ENCODE data around the gene SLX4IP. TPM values are rescaled to one million over a fixed set of nuclear protein-coding genes. Genes with fewer than 3 reads are reported as not detected.

Gene SLX4IP
- total RNA-seq, 1 experiment from 2014 or later: 11.1 TPM

GRCh38 chr20:10660661-10661060 lies 225.6 kb downstream of the SLX4IP start (continued):
- TF ChIP-seq RAD21 (IDR thresholded peaks at IDR 0.05; ENCODE audit: low read depth): no peak

GRCh38 chr20:10661261-10661660 lies 226.2 kb downstream of the SLX4IP start:
- TF ChIP-seq TCF7L2 (IDR thresholded peaks at IDR 0.05; ENCODE audit: borderline replicate concordance, extremely low read depth, insufficient read depth, insufficient read length): no peak
- no peak for TF ChIP-seq SIN3A (IDR thresholded peaks at IDR 0.05; ENCODE audit: low read depth)
- TF ChIP-seq, protein P1, sequence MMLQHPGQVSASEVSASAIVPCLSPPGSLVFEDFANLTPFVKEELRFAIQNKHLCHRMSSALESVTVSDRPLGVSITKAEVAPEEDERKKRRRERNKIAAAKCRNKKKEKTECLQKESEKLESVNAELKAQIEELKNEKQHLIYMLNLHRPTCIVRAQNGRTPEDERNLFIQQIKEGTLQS (IDR thresholded peaks at IDR 0.05): no peak
- no peak for TF ChIP-seq POLR2A (IDR thresholded peaks at IDR 0.05; ENCODE audit: borderline replicate concordance, extremely low read depth, insufficient read depth, insufficient read length)
- TF ChIP-seq, protein P2, sequence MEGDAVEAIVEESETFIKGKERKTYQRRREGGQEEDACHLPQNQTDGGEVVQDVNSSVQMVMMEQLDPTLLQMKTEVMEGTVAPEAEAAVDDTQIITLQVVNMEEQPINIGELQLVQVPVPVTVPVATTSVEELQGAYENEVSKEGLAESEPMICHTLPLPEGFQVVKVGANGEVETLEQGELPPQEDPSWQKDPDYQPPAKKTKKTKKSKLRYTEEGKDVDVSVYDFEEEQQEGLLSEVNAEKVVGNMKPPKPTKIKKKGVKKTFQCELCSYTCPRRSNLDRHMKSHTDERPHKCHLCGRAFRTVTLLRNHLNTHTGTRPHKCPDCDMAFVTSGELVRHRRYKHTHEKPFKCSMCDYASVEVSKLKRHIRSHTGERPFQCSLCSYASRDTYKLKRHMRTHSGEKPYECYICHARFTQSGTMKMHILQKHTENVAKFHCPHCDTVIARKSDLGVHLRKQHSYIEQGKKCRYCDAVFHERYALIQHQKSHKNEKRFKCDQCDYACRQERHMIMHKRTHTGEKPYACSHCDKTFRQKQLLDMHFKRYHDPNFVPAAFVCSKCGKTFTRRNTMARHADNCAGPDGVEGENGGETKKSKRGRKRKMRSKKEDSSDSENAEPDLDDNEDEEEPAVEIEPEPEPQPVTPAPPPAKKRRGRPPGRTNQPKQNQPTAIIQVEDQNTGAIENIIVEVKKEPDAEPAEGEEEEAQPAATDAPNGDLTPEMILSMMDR (IDR thresholded peaks at IDR 0.05 in 2 of 3, conservative IDR thresholded peaks at IDR 0.05 in 1 of 3; ENCODE audit: borderline replicate concordance in 1 of 3, insufficient read depth in 1 of 3, low read depth in 2 of 3, low read length in 2 of 3): no peak
- TF ChIP-seq CEBPB (IDR thresholded peaks at IDR 0.05; ENCODE audit: low read depth): no peak
- TF ChIP-seq, protein P3, sequence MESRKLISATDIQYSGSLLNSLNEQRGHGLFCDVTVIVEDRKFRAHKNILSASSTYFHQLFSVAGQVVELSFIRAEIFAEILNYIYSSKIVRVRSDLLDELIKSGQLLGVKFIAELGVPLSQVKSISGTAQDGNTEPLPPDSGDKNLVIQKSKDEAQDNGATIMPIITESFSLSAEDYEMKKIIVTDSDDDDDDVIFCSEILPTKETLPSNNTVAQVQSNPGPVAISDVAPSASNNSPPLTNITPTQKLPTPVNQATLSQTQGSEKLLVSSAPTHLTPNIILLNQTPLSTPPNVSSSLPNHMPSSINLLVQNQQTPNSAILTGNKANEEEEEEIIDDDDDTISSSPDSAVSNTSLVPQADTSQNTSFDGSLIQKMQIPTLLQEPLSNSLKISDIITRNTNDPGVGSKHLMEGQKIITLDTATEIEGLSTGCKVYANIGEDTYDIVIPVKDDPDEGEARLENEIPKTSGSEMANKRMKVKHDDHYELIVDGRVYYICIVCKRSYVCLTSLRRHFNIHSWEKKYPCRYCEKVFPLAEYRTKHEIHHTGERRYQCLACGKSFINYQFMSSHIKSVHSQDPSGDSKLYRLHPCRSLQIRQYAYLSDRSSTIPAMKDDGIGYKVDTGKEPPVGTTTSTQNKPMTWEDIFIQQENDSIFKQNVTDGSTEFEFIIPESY (IDR thresholded peaks at IDR 0.05; ENCODE audit: extremely low read depth, insufficient replicate concordance, low read length): no peak
- Histone ChIP-seq H3K4me2 (ENCODE audit: low read length) (no peak overlapping the region), H3K79me2 (ENCODE audit: insufficient read depth, low read length) (peaks cover 10% of the 10 kb centered on the region; the same call in 1 of the 2 replicates), H3K36me3 (ENCODE audit: control insufficient read depth in 1 of 2, insufficient read depth in 2 of 2, low read length in 2 of 2) (peaks cover 39 to 60% of the 10 kb centered on the region in 2 experiments; a peak in 3 of 4 replicates), H3K9ac (ENCODE audit: low read length) (no peak overlapping the region), H3K9me3 (ENCODE audit: control insufficient read depth in 1 of 2, insufficient read depth in 1 of 2, low read depth in 1 of 2, low read length in 2 of 2) (no peaks in the 10 kb centered on the region), H3K27ac (ENCODE audit: low read depth, low read length) (no peak overlapping the region), H3K27me3 (ENCODE audit: insufficient read depth, low read length) (no peaks in the 10 kb centered on the region), H4K20me1 (ENCODE audit: insufficient read depth) (no peaks in the 10 kb centered on the region; the same call in 1 of the 2 replicates), H3K4me3 (replicated peaks in 1 of 2; ENCODE audit: low read depth in 1 of 2, low read length in 2 of 2) (no peak overlapping the region), H3K4me1 (ENCODE audit: control insufficient read depth in 1 of 2, insufficient read depth in 2 of 2, low read length in 2 of 2) (peaks cover 5 to 18% of the 10 kb centered on the region in 2 experiments; a peak in 2 of 4 replicates), H2AFZ (ENCODE audit: low read depth, low read length, poor library complexity, severe bottlenecking) (no peak overlapping the region), H3K9me2 (ENCODE audit: insufficient read depth) (no peaks in the 10 kb centered on the region)
- no peak for DNase-seq (ENCODE audit: low read depth, low spot score)
- RAD21 ChIA-PET (ENCODE audit: low non-redundant PET in 1 of 2, low total read pairs in 2 of 2, uncharacterized antibody in 2 of 2, unreplicated experiment in 2 of 2): no interaction called here
- peak; percentile 14; the same call in 1 of the 2 replicates for ATAC-seq
- intact Hi-C loops (cut with micrococcal nuclease): no loop called here
- CTCF ChIA-PET: no interaction called here
- POLR2A ChIA-PET: no interaction called here
- BruUV-seq (replicated peaks): no TSS peak

Data from HCT116 (cell line).